Skeletal muscle cell (primary cell): Measurements from ENCODE around the gene RBM10.
A peak's percentile ranks its signal among the peaks of the same experiment; 100 is the strongest.

Experiments used
- DNase-seq: peaks from one replicate; pipeline ENCODE4 v3.0.0-alpha.2; 2010; ENCODE audit warnings: low read depth
- H3K4me3 ChIP-seq: 2 replicates; pipeline ENCODE4 v1.5.1; 2011; ENCODE audit warnings: low read depth, mild to moderate bottlenecking, control low read depth, low read length, moderate library complexity

The RBM10 gene

GRCh38 chrX:47172971-47173792 lies 28.2 kb downstream of the RBM10 start:
- DNase-seq: no peak
- H3K4me3 ChIP-seq: no peak overlapping the region

GRCh38 chrX:47174376-47174775 lies 29.4 kb downstream of the RBM10 start:
- no peak for DNase-seq

GRCh38 chrX:47174846-47175587 lies 30.0 kb downstream of the RBM10 start:
- H3K4me3 ChIP-seq: no peak overlapping the region
- no peak for DNase-seq

More at GRCh38 chrX:47174376-47174775, 29.4 kb downstream of the RBM10 start:
- no peak overlapping the region for H3K4me3 ChIP-seq

GRCh38 chrX:47175588-47175980 lies 30.6 kb downstream of the RBM10 start:
- no peak for DNase-seq
- H3K4me3 ChIP-seq: no peak overlapping the region

GRCh38 chrX:47176101-47176740 lies 31.2 kb downstream of the RBM10 start:
- H3K4me3 ChIP-seq: no peak overlapping the region
- DNase-seq: no peak

GRCh38 chrX:47177079-47177478 lies 32.1 kb downstream of the RBM10 start:
- no peak overlapping the region for H3K4me3 ChIP-seq
- DNase-seq: no peak

GRCh38 chrX:47178337-47178736 lies 33.3 kb downstream of the RBM10 start:
- H3K4me3 ChIP-seq: no peak overlapping the region
- no peak for DNase-seq

GRCh38 chrX:47179221-47179927 lies 34.4 kb downstream of the RBM10 start:
- no peak overlapping the region for H3K4me3 ChIP-seq
- DNase-seq: no peak

- no peak for DNase-seq
- no peak overlapping the region for H3K4me3 ChIP-seq
Measured at GRCh38 chrX:47179928-47180255, 34.9 kb downstream of the RBM10 start.

- no peak for DNase-seq
- no peak overlapping the region for H3K4me3 ChIP-seq
Measured at GRCh38 chrX:47180346-47180745, 35.3 kb downstream of the RBM10 start.

GRCh38 chrX:47181301-47181700 lies 36.3 kb downstream of the RBM10 start:
- H3K4me3 ChIP-seq: no peak overlapping the region
- DNase-seq: no peak

- H3K4me3 ChIP-seq: no peak overlapping the region
- DNase-seq: no peak
Measured at GRCh38 chrX:47182106-47182700, 37.2 kb downstream of the RBM10 start.

GRCh38 chrX:47184486-47184885 lies 39.5 kb downstream of the RBM10 start:
- no peak for DNase-seq

GRCh38 chrX:47185241-47185640 lies 40.2 kb downstream of the RBM10 start:
- H3K4me3 ChIP-seq: no peak overlapping the region
- no peak for DNase-seq

More at GRCh38 chrX:47184486-47184885, 39.5 kb downstream of the RBM10 start:
- H3K4me3 ChIP-seq: no peak overlapping the region

- DNase-seq: no peak
- H3K4me3 ChIP-seq: no peak overlapping the region
Measured at GRCh38 chrX:47186096-47186740, 41.2 kb downstream of the RBM10 start.

GRCh38 chrX:47187106-47187677 lies 42.2 kb downstream of the RBM10 start:
- H3K4me3 ChIP-seq: no peak overlapping the region

GRCh38 chrX:47189906-47190305 lies 44.9 kb downstream of the RBM10 start:
- H3K4me3 ChIP-seq: no peak overlapping the region
- no peak for DNase-seq

More at GRCh38 chrX:47187106-47187677, 42.2 kb downstream of the RBM10 start:
- DNase-seq: no peak

GRCh38 chrX:47190445-47191269 lies 45.6 kb downstream of the RBM10 start:
- peak; percentile 82 for DNase-seq
- peak overlapping the region; percentile 65 for H3K4me3 ChIP-seq
